HEK293 (cell line): ENCODE measurements around the gene DGCR6L.
"Not testable (repeated sequence)": the region's sequence is repeated elsewhere in the genome, so short reads cannot be mapped to it uniquely, and the experiment has no call there.

Source experiments
- CTCF ChIA-PET: fragments of 350-600 bp; formaldehyde crosslinking; extraction: SDS; loops from one replicate; lab custom pipeline; 2021; ENCODE audit warnings: antibody characterized with exemption; lab: Yijun Ruan, JAX
- POLR2A ChIA-PET: fragments of 300-600 bp; formaldehyde crosslinking; extraction: SDS; loops from one replicate; lab custom pipeline; 2020; ENCODE audit warnings: antibody characterized with exemption, inconsistent platforms; lab: Yijun Ruan, JAX
- H3K27ac ChIP-seq: fragments of 200-500 bp; sonication (Bioruptor generic); 2 replicates; pipeline ENCODE4 v1.5.1; 2014; ENCODE audit warnings: low read depth, low read length, control low read depth, inconsistent platforms; ENCODE audit errors: extremely low read depth
- H3K36me3 ChIP-seq, 2 experiments: fragments of 200-500 bp in 1 of 2; sonication (Bioruptor generic) in 1 of 2; 1 replicate in 1 of 2; 2 replicates in 1 of 2; pipeline ENCODE4 v1.5.1; 2014 to 2017; ENCODE audit warnings: inconsistent platforms in 2 of 2, low read length in 2 of 2; ENCODE audit not compliant: control insufficient read depth in 2 of 2, insufficient read depth in 1 of 2
- H3K4me1 ChIP-seq: fragments of 200-500 bp; sonication (Bioruptor generic); 2 replicates; pipeline ENCODE4 v1.5.1; 2014; ENCODE audit warnings: mild to moderate bottlenecking, low read length, inconsistent platforms; ENCODE audit not compliant: control insufficient read depth, insufficient read depth
- H3K4me3 ChIP-seq: 2 replicates; pipeline ENCODE4 v1.5.1; 2011; ENCODE audit warnings: low read depth, mild to moderate bottlenecking, control low read depth, low read length, moderate library complexity
- H3K9me3 ChIP-seq: fragments of 200-500 bp; sonication (Bioruptor generic); 2 replicates; pipeline ENCODE4 v1.5.1; 2014; ENCODE audit warnings: low read depth, low read length, inconsistent platforms; ENCODE audit not compliant: control insufficient read depth, insufficient read depth
- KLF1 ChIP-seq: fragments of 450-650 bp; formaldehyde crosslinking; IDR thresholded peaks from 2 replicates; pipeline ENCODE4 v1.5.1; 2016; ENCODE audit warnings: missing biosample characterization, missing genetic modification characterization
- KLF8 ChIP-seq: fragments of 450-650 bp; formaldehyde crosslinking; IDR thresholded peaks from 2 replicates; pipeline ENCODE4 v1.5.1; 2016; ENCODE audit warnings: missing biosample characterization, missing genetic modification characterization
- ZFHX2 ChIP-seq: fragments of 450-650 bp; formaldehyde crosslinking; conservative IDR thresholded peaks from 2 replicates; pipeline ENCODE4 v1.5.1; 2016; ENCODE audit warnings: missing biosample characterization, missing genetic modification characterization
- ZNF776 ChIP-seq: fragments of 450-650 bp; formaldehyde crosslinking; IDR thresholded peaks from 2 replicates; pipeline ENCODE4 v1.5.0; 2017; ENCODE audit warnings: missing biosample characterization, missing genetic modification characterization, borderline replicate concordance

DGCR6L gene

GRCh38 chr22:20355939-20356636 is 36.2 kb upstream of the DGCR6L start:
- TF ChIP-seq KLF8 (tag by site-specific recombination): peak; percentile 48; the same call in 1 of the 2 replicates
- POLR2A ChIA-PET, CTCF ChIA-PET: not testable (repeated sequence)

GRCh38 chr22:20354238-20354975 is 34.5 kb upstream of the DGCR6L start:
- Histone ChIP-seq H3K36me3 (no peaks in the 10 kb centered on the region), H3K4me3 (no peak overlapping the region), H3K9me3 (no peaks in the 10 kb centered on the region), H3K4me1 (no peaks in the 10 kb centered on the region), H3K27ac (no peak overlapping the region)
- TF ChIP-seq KLF1 (tag by site-specific recombination) (peak; percentile 41; the same call in 1 of the 2 replicates), ZFHX2 (tag by site-specific recombination) (peak; percentile 21; the same call in 1 of the 2 replicates), ZNF776 (tag by site-specific recombination) (no peak)
- ChIA-PET POLR2A (no interaction called here), CTCF (no interaction called here)

More at GRCh38 chr22:20355939-20356636, 36.2 kb upstream of the DGCR6L start:
- not testable (repeated sequence) for H3K36me3 ChIP-seq, H3K9me3 ChIP-seq, H3K27ac ChIP-seq, H3K4me1 ChIP-seq, H3K4me3 ChIP-seq

GRCh38 chr22:20352536-20352935 is 32.7 kb upstream of the DGCR6L start:
- H3K4me3 ChIP-seq, H3K36me3 ChIP-seq, H3K9me3 ChIP-seq, POLR2A ChIA-PET, H3K27ac ChIP-seq, H3K4me1 ChIP-seq, CTCF ChIA-PET: not testable (repeated sequence)

GRCh38 chr22:20346553-20346952 is 26.7 kb upstream of the DGCR6L start:
- POLR2A ChIA-PET, H3K36me3 ChIP-seq: not testable (repeated sequence)

GRCh38 chr22:20338291-20338690 is 18.4 kb upstream of the DGCR6L start:
- H3K9me3 ChIP-seq, CTCF ChIA-PET, H3K27ac ChIP-seq, H3K4me1 ChIP-seq, H3K4me3 ChIP-seq, H3K36me3 ChIP-seq, POLR2A ChIA-PET: not testable (repeated sequence)

More at GRCh38 chr22:20346553-20346952, 26.7 kb upstream of the DGCR6L start:
- H3K4me1 ChIP-seq, H3K27ac ChIP-seq, H3K4me3 ChIP-seq, H3K9me3 ChIP-seq, CTCF ChIA-PET: not testable (repeated sequence)

GRCh38 chr22:20337807-20338206 is 17.9 kb upstream of the DGCR6L start:
- H3K36me3 ChIP-seq, H3K27ac ChIP-seq, H3K4me3 ChIP-seq, H3K4me1 ChIP-seq, POLR2A ChIA-PET, H3K9me3 ChIP-seq, CTCF ChIA-PET: not testable (repeated sequence)

GRCh38 chr22:20336561-20336960 is 16.7 kb upstream of the DGCR6L start:
- CTCF ChIA-PET, H3K9me3 ChIP-seq, H3K27ac ChIP-seq, H3K4me1 ChIP-seq, H3K4me3 ChIP-seq, POLR2A ChIA-PET, H3K36me3 ChIP-seq: not testable (repeated sequence)

- H3K4me1 ChIP-seq, H3K36me3 ChIP-seq, H3K4me3 ChIP-seq, POLR2A ChIA-PET, CTCF ChIA-PET, H3K9me3 ChIP-seq, H3K27ac ChIP-seq: not testable (repeated sequence)
Observed at GRCh38 chr22:20328569-20328930, 8.7 kb upstream of the DGCR6L start.

- H3K36me3 ChIP-seq, H3K4me1 ChIP-seq, H3K9me3 ChIP-seq, POLR2A ChIA-PET, H3K27ac ChIP-seq, H3K4me3 ChIP-seq, CTCF ChIA-PET: not testable (repeated sequence)
Observed at GRCh38 chr22:20325996-20326395, 6.1 kb upstream of the DGCR6L start.
